Suprapubic skin (tissue), 4 donors: ENCODE results near the gene ANO3. TPM values are rescaled to one million over a fixed set of nuclear protein-coding genes. Genes with fewer than 3 reads are reported as not detected.

Source experiments
- DNase-seq, 2 donors: peaks; one replicate each; pipeline ENCODE4 v3.0.0-alpha.2; 2019; ENCODE audit warnings: low spot score in 2 of 2
- H3K27ac ChIP-seq: fragments of 200-600 bp; sonication (generic); one replicate; pipeline ENCODE4 v1.5.1; 2019
- H3K27me3 ChIP-seq: fragments of 200-600 bp; sonication (generic); one replicate; pipeline ENCODE4 v1.5.1; 2019
- H3K36me3 ChIP-seq: fragments of 200-600 bp; sonication (generic); one replicate; pipeline ENCODE4 v1.5.1; 2019
- H3K4me1 ChIP-seq: fragments of 200-600 bp; sonication (generic); one replicate; pipeline ENCODE4 v1.5.1; 2019
- H3K4me3 ChIP-seq: fragments of 200-600 bp; sonication (generic); one replicate; pipeline ENCODE4 v1.5.1; 2019; ENCODE audit warnings: mild to moderate bottlenecking
- H3K9me3 ChIP-seq: fragments of 200-600 bp; sonication (generic); one replicate; pipeline ENCODE4 v1.5.1; 2019
- EP300 ChIP-seq: sonication (generic); formaldehyde crosslinking; IDR thresholded peaks from one replicate; pipeline ENCODE4 v1.6.1; 2017; ENCODE audit warnings: antibody characterized with exemption
- POLR2A ChIP-seq, 2 donors: fragments of 450-650 bp; IDR thresholded peaks; one replicate each; pipeline ENCODE4 v1.6.1; 2017; ENCODE audit warnings: antibody characterized with exemption in 2 of 2, mild to moderate bottlenecking in 2 of 2, moderate library complexity in 2 of 2
- POLR2AphosphoS5 ChIP-seq, 3 donors: sonication (generic); formaldehyde crosslinking; IDR thresholded peaks; one replicate each; pipeline ENCODE4 v1.6.1; 2017; ENCODE audit warnings: antibody characterized with exemption in 3 of 3
- WGBS: methylation state at CpG from one replicate; pipeline ENCODE4 v1.1.5; 2018; 5-methylcytosine and 5-hydroxymethylcytosine counted together
- total RNA-seq, 4 donors: library from RNA; depleted of rRNA; stranded (reverse); fragments of >200 nt; gene quantifications; one replicate each; pipeline ENCODE4 v1.1.0, GENCODE V29; 2016
- TF ChIP-seq, protein P1 (sequence below), 2 donors: fragments of 200-600 bp in 1 of 2; fragments of 450-650 bp in 1 of 2; sonication (generic) in 1 of 2; IDR thresholded peaks; one replicate each; pipeline ENCODE4 v1.5.1; 2016 to 2019; ENCODE audit warnings: antibody characterized with exemption in 2 of 2, mild to moderate bottlenecking in 1 of 2, moderate library complexity in 1 of 2

Gene ANO3
- total RNA-seq, 4 donors from 2014 or later, result 0.08 to 0.29 (median 0.16) TPM; not detected in 1

DNA sequence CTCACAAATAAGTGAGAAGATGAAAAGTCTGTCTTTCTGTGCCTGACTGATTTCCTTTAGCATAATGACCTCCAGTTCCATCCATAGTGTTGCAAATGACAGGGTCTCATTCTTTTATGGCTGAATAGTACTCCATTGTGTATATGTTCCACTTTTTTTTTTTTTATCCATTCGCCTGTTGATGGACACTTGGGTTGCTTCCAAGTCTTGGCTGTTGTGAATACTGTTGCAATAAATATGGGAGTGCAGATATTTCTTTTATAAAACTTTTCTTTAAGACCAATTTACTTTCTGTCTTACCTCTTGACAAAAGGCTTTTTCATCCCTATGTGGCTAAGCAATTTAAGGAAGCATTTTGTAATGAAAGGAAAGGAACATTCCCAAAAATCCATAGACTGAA, 135.6 kb downstream of the ANO3 start:
- 64% methylated on average over 1 of the region's 1 CpG for WGBS
- Histone ChIP-seq H3K36me3 (no peaks in the 10 kb centered on the region), H3K4me1 (no peaks in the 10 kb centered on the region), H3K27me3 (no peaks in the 10 kb centered on the region), H3K9me3 (no peaks in the 10 kb centered on the region), H3K27ac (no peak overlapping the region), H3K4me3 (no peak overlapping the region)
- TF ChIP-seq, protein P1, sequence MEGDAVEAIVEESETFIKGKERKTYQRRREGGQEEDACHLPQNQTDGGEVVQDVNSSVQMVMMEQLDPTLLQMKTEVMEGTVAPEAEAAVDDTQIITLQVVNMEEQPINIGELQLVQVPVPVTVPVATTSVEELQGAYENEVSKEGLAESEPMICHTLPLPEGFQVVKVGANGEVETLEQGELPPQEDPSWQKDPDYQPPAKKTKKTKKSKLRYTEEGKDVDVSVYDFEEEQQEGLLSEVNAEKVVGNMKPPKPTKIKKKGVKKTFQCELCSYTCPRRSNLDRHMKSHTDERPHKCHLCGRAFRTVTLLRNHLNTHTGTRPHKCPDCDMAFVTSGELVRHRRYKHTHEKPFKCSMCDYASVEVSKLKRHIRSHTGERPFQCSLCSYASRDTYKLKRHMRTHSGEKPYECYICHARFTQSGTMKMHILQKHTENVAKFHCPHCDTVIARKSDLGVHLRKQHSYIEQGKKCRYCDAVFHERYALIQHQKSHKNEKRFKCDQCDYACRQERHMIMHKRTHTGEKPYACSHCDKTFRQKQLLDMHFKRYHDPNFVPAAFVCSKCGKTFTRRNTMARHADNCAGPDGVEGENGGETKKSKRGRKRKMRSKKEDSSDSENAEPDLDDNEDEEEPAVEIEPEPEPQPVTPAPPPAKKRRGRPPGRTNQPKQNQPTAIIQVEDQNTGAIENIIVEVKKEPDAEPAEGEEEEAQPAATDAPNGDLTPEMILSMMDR (IDR thresholded peaks at IDR 0.05), result no peak
- no peak for DNase-seq

DNA sequence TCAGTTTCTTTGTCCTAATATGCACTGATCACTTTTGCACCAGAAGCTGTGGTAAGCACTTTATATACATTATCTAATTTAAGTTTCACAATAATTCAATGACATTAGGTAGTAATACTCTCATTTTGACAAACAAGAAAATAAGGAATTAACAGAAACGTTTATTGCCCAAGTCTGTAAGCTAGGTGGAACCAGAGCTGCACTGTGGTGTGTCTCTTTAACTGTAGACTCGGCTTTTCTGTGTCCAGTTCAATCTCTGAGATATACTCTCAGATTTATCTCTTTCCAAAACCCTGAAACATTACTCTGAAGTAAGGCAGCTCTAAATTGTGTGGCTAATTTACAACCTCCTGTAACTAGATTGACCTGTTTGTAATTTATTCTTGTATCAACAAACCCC, 139.1 kb downstream of the ANO3 start:
- H3K27ac ChIP-seq, result no peak overlapping the region
- no peaks in the 10 kb centered on the region for H3K36me3 ChIP-seq
- no peaks in the 10 kb centered on the region for H3K4me1 ChIP-seq
- H3K9me3 ChIP-seq, result no peaks in the 10 kb centered on the region
- DNase-seq, result no peak
- TF ChIP-seq EP300 (no peak), POLR2A (IDR thresholded peaks at IDR 0.05) (no peak), POLR2AphosphoS5 (IDR thresholded peaks at IDR 0.05) (no peak)
- TF ChIP-seq, protein P1 (IDR thresholded peaks at IDR 0.05), result no peak
- no peaks in the 10 kb centered on the region for H3K27me3 ChIP-seq
- WGBS, result 37% methylated on average over 2 of the region's 2 CpGs
- H3K4me3 ChIP-seq, result no peak overlapping the region

DNA sequence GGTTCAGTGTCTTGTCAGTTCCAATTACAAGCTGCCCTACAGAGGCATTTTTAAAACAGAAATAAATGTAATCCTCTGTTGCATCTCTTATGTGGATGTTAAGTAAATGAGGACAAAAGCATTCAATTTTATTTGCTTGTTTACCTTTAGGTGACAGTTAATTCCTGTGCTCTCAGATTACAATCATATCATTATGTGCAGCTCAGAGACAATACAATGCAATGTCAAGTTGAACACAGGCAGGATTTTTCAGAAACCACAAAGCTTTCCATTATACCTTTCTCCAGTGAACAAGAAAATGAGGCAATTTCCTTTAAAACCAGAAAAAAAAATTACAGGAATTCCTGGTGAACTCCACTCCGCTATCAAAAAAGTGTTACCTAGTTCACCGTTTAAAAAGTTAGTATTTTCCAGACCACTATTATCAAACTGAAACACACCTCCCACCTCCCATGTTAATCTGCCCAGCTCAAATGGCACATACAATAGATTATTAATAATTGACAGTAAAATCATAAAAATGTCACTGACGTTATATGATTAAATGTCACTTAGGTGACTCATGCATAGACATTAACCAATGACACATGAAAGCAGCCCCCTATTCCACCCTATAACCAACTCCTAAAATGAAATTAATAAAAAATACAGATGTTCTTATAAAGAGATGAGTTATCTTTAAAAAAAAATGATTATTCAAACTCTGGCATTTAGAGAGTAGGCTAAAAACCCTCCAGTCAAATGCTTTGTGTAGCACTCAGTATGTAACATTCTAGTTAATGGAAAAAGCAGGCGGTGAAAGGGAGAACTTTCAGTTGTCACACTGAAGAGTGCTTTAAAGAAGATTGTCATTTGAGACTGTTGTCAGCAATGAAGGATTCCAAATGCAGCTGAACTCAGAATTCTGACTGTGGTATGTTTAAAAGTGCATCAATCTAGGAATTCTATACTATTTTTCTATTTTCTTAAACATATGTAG, 141.6 kb downstream of the ANO3 start:
- Histone ChIP-seq H3K4me3 (no peak overlapping the region), H3K27me3 (no peaks in the 10 kb centered on the region), H3K4me1 (no peaks in the 10 kb centered on the region), H3K36me3 (no peaks in the 10 kb centered on the region), H3K27ac (no peak overlapping the region), H3K9me3 (no peaks in the 10 kb centered on the region)
- TF ChIP-seq EP300 (no peak), POLR2A (IDR thresholded peaks at IDR 0.05) (no peak), POLR2AphosphoS5 (IDR thresholded peaks at IDR 0.05) (no peak)
- TF ChIP-seq, protein P1 (IDR thresholded peaks at IDR 0.05), result no peak
- no peak for DNase-seq
- WGBS, result 58% methylated on average over 4 of the region's 4 CpGs

DNA sequence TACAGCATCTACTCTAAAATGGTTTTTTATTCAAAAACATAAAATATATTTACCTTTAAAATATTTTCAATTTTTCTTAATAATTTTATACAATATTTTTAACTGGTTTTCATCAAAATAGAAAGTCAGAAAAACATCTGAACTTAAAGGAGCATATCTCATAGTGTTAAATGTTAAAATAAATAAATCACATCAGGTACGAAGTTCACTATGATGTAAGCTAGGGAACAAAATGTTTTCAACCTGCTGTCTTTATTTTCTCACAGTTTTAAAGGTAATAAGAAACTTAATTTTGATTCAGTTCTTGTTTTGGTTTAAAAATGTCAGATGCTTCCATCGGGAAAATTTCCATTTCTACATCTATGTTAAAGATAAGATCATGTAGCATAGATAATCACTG, 142.5 kb downstream of the ANO3 start:
- Histone ChIP-seq H3K9me3 (no peaks in the 10 kb centered on the region), H3K36me3 (no peaks in the 10 kb centered on the region), H3K27ac (no peak overlapping the region), H3K4me1 (no peaks in the 10 kb centered on the region), H3K27me3 (no peaks in the 10 kb centered on the region), H3K4me3 (no peak overlapping the region)
- 74% methylated on average over 2 of the region's 2 CpGs for WGBS
- DNase-seq, result no peak
- TF ChIP-seq POLR2AphosphoS5 (IDR thresholded peaks at IDR 0.05) (no peak), EP300 (no peak), POLR2A (IDR thresholded peaks at IDR 0.05) (no peak)
- TF ChIP-seq, protein P1 (IDR thresholded peaks at IDR 0.05), result no peak

DNA sequence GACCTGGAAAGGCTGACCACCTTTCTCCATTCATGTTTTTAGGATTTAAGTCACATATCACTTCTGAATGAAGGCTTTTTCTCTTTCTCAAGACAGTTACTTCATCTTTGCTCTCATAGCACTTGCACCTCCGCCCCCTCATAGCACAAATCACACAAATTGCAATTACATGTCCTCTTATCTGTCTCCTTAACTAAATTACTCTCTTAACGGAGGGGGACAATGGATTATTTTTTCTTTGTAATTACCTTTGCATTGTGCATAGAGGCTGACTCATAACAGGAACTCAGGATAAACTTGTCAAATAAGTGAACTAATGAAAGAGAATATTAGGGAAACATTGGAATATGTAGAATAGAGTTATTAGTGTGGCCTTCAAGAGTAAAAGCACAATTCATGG, 145.5 kb downstream of the ANO3 start:
- Histone ChIP-seq H3K4me3 (no peak overlapping the region), H3K27me3 (no peaks in the 10 kb centered on the region), H3K9me3 (no peaks in the 10 kb centered on the region), H3K27ac (no peak overlapping the region), H3K36me3 (no peaks in the 10 kb centered on the region), H3K4me1 (no peaks in the 10 kb centered on the region)
- 75% methylated on average over 2 of the region's 2 CpGs for WGBS
- DNase-seq, result no peak
- TF ChIP-seq POLR2AphosphoS5 (IDR thresholded peaks at IDR 0.05) (no peak), POLR2A (IDR thresholded peaks at IDR 0.05) (no peak), EP300 (no peak)
- TF ChIP-seq, protein P1 (IDR thresholded peaks at IDR 0.05), result no peak
